Measurements from ENCODE around the gene ADORA2A.

ADORA2A gene

DNA sequence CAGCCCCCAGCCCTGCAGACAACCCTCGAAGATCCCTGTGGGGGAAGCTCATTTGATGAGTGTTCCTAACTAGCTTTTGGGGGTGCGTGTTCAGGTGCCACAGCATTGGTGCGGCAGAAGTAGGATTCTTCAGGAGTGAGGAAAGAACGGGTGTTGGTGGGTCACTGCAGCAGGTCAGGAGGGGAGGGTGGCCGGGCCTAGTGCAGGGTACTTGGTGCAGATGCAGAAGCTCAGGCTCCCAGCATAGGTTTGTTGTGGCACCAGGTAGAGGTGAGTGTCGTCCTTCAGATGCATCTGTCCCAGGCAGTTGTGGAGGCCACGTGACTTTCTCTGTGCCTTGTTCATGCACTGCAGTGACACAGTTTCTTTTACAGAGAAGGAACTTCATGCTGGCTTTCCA, 15.1 kb upstream of the ADORA2A start:
- Histone ChIP-seq H3K27me3 (ENCODE audit: control insufficient read depth, low read length) (no peaks in the 10 kb centered on the region), H4K20me1 (ENCODE audit: control insufficient read depth, insufficient read depth, low read depth, low read length) (no peaks in the 10 kb centered on the region), H3K79me2 (ENCODE audit: control insufficient read depth, low read length) (no peaks in the 10 kb centered on the region), H3K4me2 (ENCODE audit: low read length) (no peak overlapping the region), H3K9me2 (replicated peaks; ENCODE audit: control insufficient read depth, low read length) (no peaks in the 10 kb centered on the region), H3F3A (ENCODE audit: control insufficient read depth, insufficient read depth) (no peaks in the 10 kb centered on the region), H3K9me3 (ENCODE audit: control insufficient read depth, insufficient read depth, low read length) (no peaks in the 10 kb centered on the region), H3K4me3 (ENCODE audit: low read length) (no peak overlapping the region), H3K36me3 (ENCODE audit: control insufficient read depth, low read length) (peaks cover 52% of the 10 kb centered on the region), H3K4me1 (ENCODE audit: control insufficient read depth, low read length) (no peaks in the 10 kb centered on the region), H3K27ac (ENCODE audit: low read depth, low read length) (no peak overlapping the region)
- no peak for TF ChIP-seq EZH2phosphoT487 (IDR thresholded peaks at IDR 0.05; ENCODE audit: borderline replicate concordance, low read length)
- TF ChIP-seq, protein P1, sequence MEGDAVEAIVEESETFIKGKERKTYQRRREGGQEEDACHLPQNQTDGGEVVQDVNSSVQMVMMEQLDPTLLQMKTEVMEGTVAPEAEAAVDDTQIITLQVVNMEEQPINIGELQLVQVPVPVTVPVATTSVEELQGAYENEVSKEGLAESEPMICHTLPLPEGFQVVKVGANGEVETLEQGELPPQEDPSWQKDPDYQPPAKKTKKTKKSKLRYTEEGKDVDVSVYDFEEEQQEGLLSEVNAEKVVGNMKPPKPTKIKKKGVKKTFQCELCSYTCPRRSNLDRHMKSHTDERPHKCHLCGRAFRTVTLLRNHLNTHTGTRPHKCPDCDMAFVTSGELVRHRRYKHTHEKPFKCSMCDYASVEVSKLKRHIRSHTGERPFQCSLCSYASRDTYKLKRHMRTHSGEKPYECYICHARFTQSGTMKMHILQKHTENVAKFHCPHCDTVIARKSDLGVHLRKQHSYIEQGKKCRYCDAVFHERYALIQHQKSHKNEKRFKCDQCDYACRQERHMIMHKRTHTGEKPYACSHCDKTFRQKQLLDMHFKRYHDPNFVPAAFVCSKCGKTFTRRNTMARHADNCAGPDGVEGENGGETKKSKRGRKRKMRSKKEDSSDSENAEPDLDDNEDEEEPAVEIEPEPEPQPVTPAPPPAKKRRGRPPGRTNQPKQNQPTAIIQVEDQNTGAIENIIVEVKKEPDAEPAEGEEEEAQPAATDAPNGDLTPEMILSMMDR (IDR thresholded peaks at IDR 0.05; ENCODE audit: low read depth, low read length, poor library complexity, severe bottlenecking), result no peak

DNA sequence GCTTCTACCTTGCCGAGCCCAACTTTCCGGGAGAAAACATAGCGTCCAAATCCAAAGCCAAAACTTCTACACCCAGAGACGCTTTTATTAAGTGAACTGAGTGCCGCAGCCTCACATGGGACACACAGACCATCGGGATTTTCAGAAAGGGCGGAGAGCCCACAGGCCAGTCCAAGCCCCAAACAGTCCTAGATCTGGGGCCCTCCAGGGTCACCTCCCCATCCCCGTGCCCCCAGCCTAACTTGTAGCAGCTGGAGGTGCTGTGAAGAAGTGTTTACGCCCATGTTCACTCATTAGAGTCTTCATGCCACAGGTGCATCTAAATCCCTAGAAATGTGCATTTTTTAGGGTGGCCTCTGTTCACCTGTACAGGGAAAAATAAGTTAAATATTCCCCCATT, 14.1 kb upstream of the ADORA2A start:
- no peaks in the 10 kb centered on the region for H4K20me1 ChIP-seq (ENCODE audit: control insufficient read depth, insufficient read depth, low read depth, low read length)
- no peak for TF ChIP-seq EZH2phosphoT487 (IDR thresholded peaks at IDR 0.05; ENCODE audit: borderline replicate concordance, low read length)
- TF ChIP-seq, protein P1 (IDR thresholded peaks at IDR 0.05; ENCODE audit: low read depth, low read length, poor library complexity, severe bottlenecking), result no peak

DNA sequence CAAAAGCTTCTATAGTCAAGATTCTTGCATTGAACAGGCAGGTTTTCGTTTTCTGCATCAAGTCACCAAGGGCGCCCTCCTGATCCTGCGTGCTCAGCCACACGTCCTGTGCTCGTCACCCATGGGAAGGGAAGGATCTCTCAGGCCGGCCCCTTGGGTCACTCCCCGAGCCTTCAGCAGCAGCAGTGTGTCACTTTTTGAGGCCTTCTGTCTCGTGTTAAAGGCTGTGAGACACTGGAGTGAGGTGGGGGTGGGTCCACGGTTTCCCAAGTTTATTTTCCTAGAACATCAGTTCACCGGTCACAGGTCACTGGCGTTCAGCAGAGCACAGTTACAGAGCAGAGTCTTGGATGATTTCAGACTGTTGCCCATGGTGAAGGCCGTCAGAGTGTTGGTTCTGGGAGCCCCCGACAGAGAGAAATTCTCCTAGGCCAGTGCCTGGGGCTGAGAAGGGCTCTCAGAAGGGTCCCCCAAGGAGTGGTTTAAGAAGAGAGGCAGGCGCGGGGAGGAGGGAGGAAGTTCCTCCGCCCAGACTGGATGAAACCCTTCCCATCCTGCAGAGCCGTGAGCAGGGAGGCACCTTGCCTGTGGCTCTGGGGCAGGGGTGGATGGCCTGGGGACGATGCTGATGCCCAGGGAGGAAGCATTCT, 13.5 kb upstream of the ADORA2A start:
- Histone ChIP-seq H3K9me3 (ENCODE audit: control insufficient read depth, insufficient read depth, low read length) (no peaks in the 10 kb centered on the region), H3K4me1 (ENCODE audit: control insufficient read depth, low read length) (peaks cover 2% of the 10 kb centered on the region; the same call in 1 of the 2 replicates), H3K27me3 (ENCODE audit: control insufficient read depth, low read length) (no peaks in the 10 kb centered on the region), H3K4me3 (ENCODE audit: low read length) (no peak overlapping the region), H3K27ac (ENCODE audit: low read depth, low read length) (no peak overlapping the region), H3F3A (ENCODE audit: control insufficient read depth, insufficient read depth) (no peaks in the 10 kb centered on the region), H3K4me2 (ENCODE audit: low read length) (no peak overlapping the region), H3K9me2 (replicated peaks; ENCODE audit: control insufficient read depth, low read length) (no peaks in the 10 kb centered on the region), H3K79me2 (ENCODE audit: control insufficient read depth, low read length) (no peaks in the 10 kb centered on the region), H3K36me3 (ENCODE audit: control insufficient read depth, low read length) (peaks cover 49% of the 10 kb centered on the region), H4K20me1 (ENCODE audit: control insufficient read depth, insufficient read depth, low read depth, low read length) (no peaks in the 10 kb centered on the region)
- no peak for TF ChIP-seq EZH2phosphoT487 (IDR thresholded peaks at IDR 0.05; ENCODE audit: borderline replicate concordance, low read length)
- TF ChIP-seq, protein P1 (IDR thresholded peaks at IDR 0.05; ENCODE audit: low read depth, low read length, poor library complexity, severe bottlenecking), result no peak

More for the DNA sequence above, 14.1 kb upstream of the ADORA2A start:
- Histone ChIP-seq H3K9me3 (ENCODE audit: control insufficient read depth, insufficient read depth, low read length) (no peaks in the 10 kb centered on the region), H3K36me3 (ENCODE audit: control insufficient read depth, low read length) (peaks cover 49% of the 10 kb centered on the region), H3K27me3 (ENCODE audit: control insufficient read depth, low read length) (no peaks in the 10 kb centered on the region), H3K79me2 (ENCODE audit: control insufficient read depth, low read length) (no peaks in the 10 kb centered on the region), H3K9me2 (replicated peaks; ENCODE audit: control insufficient read depth, low read length) (no peaks in the 10 kb centered on the region), H3F3A (ENCODE audit: control insufficient read depth, insufficient read depth) (no peaks in the 10 kb centered on the region), H3K4me2 (ENCODE audit: low read length) (no peak overlapping the region), H3K4me3 (ENCODE audit: low read length) (no peak overlapping the region), H3K27ac (ENCODE audit: low read depth, low read length) (no peak overlapping the region), H3K4me1 (ENCODE audit: control insufficient read depth, low read length) (no peaks in the 10 kb centered on the region; the same call in 1 of the 2 replicates)
